Raji (cell line): ENCODE measurements around the gene OPN4.

Experiments used
- POLR2A ChIP-seq: IDR thresholded peaks from 2 replicates; pipeline ENCODE4 v1.6.1; 2011; ENCODE audit warnings: low read depth, low read length, control low read depth; ENCODE audit not compliant: insufficient read depth

OPN4 gene

DNA sequence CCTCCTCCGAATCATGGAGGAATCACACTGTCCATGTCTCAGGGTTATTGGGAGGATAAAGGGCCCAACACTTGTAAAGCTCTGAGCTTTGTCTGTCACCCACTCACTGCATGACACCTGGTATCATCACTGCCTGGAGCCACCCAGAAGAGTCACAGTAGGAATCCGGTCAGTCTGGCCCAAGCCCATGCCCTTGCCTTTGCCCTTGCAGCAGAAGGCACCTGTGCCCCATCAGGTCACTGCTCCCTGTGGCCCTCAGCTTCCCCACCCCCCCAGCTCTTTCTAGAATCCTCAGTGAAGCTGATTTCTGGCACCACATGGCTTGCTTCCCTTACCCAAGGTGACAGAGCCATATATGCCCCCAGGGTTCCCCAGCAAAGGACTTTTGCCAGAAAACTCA is 28.3 kb downstream of the OPN4 start:
- no peak for TF ChIP-seq POLR2A

- no peak for TF ChIP-seq POLR2A
Measured at GRCh38 chr10:86684331-86685097, 30.2 kb downstream of the OPN4 start.

DNA sequence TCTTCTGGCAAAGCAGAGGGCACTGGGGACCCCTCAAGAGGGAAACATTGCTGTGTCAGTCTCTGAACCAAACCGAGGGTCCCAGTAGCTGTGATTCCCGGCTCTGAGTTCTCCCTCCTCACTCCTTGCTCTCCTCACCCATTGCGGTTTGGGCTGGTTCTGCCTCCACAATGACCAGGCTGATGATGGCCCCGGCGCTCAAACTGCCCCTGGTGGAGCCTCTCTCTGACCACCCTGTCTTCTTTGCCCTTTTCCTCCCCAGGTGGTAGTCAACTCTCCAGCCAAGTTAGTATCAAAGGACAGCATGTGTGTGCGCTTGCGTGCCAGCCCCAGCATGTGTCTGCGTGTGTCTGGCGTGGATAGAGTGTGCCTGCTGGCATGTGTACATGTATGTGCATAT is 31.1 kb downstream of the OPN4 start:
- no peak for TF ChIP-seq POLR2A

DNA sequence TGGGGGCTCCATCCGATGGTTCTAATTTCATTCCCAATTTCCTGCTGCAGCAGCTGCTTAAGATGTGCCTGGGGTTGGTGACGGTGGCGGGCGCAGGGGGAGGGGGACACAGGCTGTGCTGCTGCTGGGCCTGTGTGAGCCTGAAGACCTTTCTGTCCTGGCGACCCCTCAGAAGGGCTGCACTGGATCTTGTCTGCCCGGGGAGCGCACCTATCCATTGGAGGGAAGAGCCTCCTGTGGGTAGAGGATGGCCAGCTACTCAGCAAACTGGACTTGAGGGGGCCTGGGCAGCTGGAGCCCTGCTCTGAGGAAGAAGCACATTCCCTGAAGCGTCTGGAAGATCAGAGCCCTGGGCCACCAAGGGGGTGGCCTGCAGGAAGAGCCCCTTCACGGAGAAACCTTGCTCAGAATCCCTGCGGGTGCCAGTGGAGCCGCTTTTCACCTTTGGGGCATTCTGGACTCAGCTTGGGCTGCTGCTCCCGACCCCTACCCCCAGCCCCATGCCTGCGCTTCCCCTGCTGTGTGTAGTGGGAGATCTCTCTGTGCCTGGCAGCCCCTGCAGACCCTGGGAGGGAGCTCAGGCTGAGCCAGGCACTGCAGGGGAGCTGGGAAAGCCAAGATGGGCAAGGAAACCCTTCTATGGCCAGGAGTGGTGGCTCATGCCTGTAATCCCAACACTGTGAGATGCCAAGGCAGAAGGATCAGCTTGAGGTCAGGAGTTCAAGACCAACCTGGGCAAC is 31.7 kb downstream of the OPN4 start:
- no peak for TF ChIP-seq POLR2A

- no peak for TF ChIP-seq POLR2A
Measured at GRCh38 chr10:86686972-86687371, 32.6 kb downstream of the OPN4 start.

DNA sequence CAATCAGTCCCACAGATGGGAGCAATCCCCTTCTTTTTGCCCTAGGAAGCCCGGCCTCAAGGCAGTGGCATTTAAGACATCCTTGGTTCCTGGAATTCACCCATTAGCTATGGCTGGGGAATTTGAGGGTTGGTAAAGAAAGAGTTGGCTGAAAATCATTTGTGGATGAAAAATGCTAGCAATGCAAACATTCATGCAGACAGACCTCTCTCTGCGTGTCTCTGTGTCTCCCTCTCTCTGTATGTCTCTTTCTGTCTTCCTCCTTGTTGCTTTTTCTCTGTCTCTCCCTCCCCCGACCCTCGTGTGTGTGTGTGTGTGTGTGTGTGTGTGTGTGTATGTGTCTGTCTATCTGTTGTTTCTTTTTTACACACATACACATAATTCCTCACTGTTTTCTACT is 33.4 kb downstream of the OPN4 start:
- no peak for TF ChIP-seq POLR2A

- no peak for TF ChIP-seq POLR2A
Measured at GRCh38 chr10:86688398-86688921, 34.1 kb downstream of the OPN4 start.

- no peak for TF ChIP-seq POLR2A
Measured at GRCh38 chr10:86689146-86689545, 34.8 kb downstream of the OPN4 start.

GRCh38 chr10:86690231-86690630 is 35.9 kb downstream of the OPN4 start:
- no peak for TF ChIP-seq POLR2A

DNA sequence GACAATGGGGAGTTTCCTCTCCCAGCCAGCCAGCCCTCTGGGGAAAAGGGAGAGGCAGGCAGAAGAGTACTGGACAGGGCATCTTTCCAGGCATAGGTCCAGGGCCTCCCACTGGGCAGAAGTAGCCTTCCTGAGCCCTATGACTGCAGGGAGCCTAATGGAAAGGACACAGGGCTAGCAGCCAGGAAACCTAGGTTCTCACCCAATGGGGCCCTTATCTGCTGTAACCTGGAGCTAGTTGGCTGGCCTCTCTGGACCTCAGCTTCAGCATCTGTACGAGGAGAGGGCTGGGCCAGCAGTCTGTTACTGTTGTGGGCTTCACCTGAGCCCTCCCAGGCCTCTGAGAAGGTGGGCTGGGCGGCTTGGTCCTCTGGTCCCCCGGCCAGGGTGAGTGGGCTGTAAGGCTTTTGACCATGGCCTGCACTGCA is 36.3 kb downstream of the OPN4 start:
- no peak for TF ChIP-seq POLR2A

GRCh38 chr10:86691333-86692022 is 37.1 kb downstream of the OPN4 start:
- TF ChIP-seq POLR2A = no peak

- no peak for TF ChIP-seq POLR2A
Measured at GRCh38 chr10:86692023-86692514, 37.7 kb downstream of the OPN4 start.

- no peak for TF ChIP-seq POLR2A
Measured at GRCh38 chr10:86692664-86693063, 38.3 kb downstream of the OPN4 start.

- TF ChIP-seq POLR2A = no peak
Measured at GRCh38 chr10:86693275-86693674, 38.9 kb downstream of the OPN4 start.

DNA sequence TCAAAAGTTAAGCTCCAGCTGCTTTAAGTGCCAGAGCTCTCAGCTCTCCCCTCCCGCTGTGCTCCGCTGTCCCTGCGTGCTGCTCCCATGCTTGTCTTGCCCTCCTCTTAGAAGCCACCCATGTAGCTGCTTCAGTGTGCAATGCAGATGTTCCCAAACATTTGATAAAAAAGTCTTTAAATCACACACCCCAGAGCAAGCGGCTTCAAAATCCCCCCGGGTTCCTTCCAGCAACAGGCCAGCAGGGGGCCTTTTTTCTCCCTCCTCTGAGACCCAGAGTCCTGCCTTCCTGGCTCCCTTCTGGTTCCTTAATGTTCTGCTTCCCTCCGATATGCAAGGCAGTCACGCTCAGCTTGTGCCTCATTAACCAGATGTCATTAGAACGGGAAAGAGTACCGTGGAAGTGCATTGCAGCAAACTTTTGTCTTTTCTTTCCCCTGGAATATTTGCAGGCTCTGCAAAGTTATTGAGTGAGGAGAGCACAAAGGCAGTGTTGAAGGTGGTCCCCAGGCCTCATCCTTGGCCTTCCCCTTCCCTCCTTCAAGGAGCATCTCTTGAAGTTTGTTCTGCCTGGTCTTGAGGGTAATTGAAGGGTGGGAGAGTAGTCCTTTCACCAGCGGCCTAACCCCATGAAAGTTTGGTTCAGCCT is 39.5 kb downstream of the OPN4 start:
- TF ChIP-seq POLR2A = no peak
